HCT116 (cell line): ENCODE results near the gene TMEM145.

Experiments
- CEBPB ChIP-seq: IDR thresholded peaks from 2 replicates; pipeline ENCODE4 v1.6.1; 2012; ENCODE audit warnings: low read depth
- CTCF ChIP-seq, 3 experiments: fragments of 200-600 bp in 1 of 3; sonication (generic) in 1 of 3; IDR thresholded peaks in 2 of 3; conservative IDR thresholded peaks in 1 of 3; 2 replicates each; pipeline ENCODE4 v1.5.1; 2012 to 2017; ENCODE audit warnings: low read depth in 2 of 3, low read length in 2 of 3, antibody characterized with exemption in 1 of 3, borderline replicate concordance in 1 of 3, control low read depth in 1 of 3, mild to moderate bottlenecking in 1 of 3, mixed read lengths in 1 of 3, mixed run types in 1 of 3, moderate library complexity in 1 of 3; ENCODE audit not compliant: insufficient read depth in 1 of 3
- EGR1 ChIP-seq: IDR thresholded peaks from 2 replicates; pipeline ENCODE4 v1.6.1; 2012; ENCODE audit warnings: low read depth
- ELF1 ChIP-seq: IDR thresholded peaks from 2 replicates; pipeline ENCODE4 v1.6.1; 2012; ENCODE audit warnings: low read depth, borderline replicate concordance
- EZH2 ChIP-seq: fragments of 200-600 bp; sonication (generic); IDR thresholded peaks from 2 replicates; pipeline ENCODE4 v1.6.1; 2017; ENCODE audit warnings: antibody characterized with exemption, mixed run types
- MAX ChIP-seq: IDR thresholded peaks from 2 replicates; pipeline ENCODE4 v1.6.1; 2012
- POLR2A ChIP-seq: IDR thresholded peaks from 2 replicates; pipeline ENCODE4 v1.7.0; 2011; ENCODE audit warnings: borderline replicate concordance; ENCODE audit not compliant: insufficient read depth, insufficient read length; ENCODE audit errors: extremely low read depth
- POLR2AphosphoS5 ChIP-seq: IDR thresholded peaks from 2 replicates; pipeline ENCODE4 v1.6.1; 2011; ENCODE audit warnings: mild to moderate bottlenecking, low read depth, low read length, moderate library complexity
- RAD21 ChIP-seq: IDR thresholded peaks from 2 replicates; pipeline ENCODE4 v1.6.1; 2012; ENCODE audit warnings: low read depth, mild to moderate bottlenecking
- REST ChIP-seq: IDR thresholded peaks from 2 replicates; pipeline ENCODE4 v1.6.1; 2012; ENCODE audit warnings: low read depth
- TCF7L2 ChIP-seq: IDR thresholded peaks from 2 replicates; pipeline ENCODE4 v1.7.0; 2011; ENCODE audit warnings: borderline replicate concordance, inconsistent platforms; ENCODE audit not compliant: insufficient read depth, insufficient read length; ENCODE audit errors: extremely low read depth
- YY1 ChIP-seq: IDR thresholded peaks from 2 replicates; pipeline ENCODE4 v1.6.1; 2011; ENCODE audit warnings: low read length, low read depth, moderate library complexity, mild to moderate bottlenecking; ENCODE audit not compliant: insufficient replicate concordance; ENCODE audit errors: extremely low read depth
- ZBTB33 ChIP-seq: IDR thresholded peaks from 2 replicates; pipeline ENCODE4 v1.6.1; 2011; ENCODE audit warnings: mild to moderate bottlenecking, low read length, moderate library complexity; ENCODE audit not compliant: insufficient replicate concordance; ENCODE audit errors: extremely low read depth

- TF ChIP-seq MAX = no peak
- no peak for TF ChIP-seq CTCF (IDR thresholded peaks at IDR 0.05 in 2 of 3, conservative IDR thresholded peaks at IDR 0.05 in 1 of 3; ENCODE audit: borderline replicate concordance in 1 of 3, insufficient read depth in 1 of 3, low read depth in 2 of 3, low read length in 2 of 3)
- no peak for TF ChIP-seq EZH2
- no peak for TF ChIP-seq ZBTB33
- TF ChIP-seq RAD21 = no peak
- TF ChIP-seq TCF7L2 = no peak
- TF ChIP-seq POLR2A = no peak
- no peak for TF ChIP-seq CEBPB
- TF ChIP-seq ELF1 = no peak
- no peak for TF ChIP-seq EGR1
- TF ChIP-seq REST = no peak
- TF ChIP-seq POLR2AphosphoS5 = no peak
- TF ChIP-seq YY1 = no peak
These were observed 49.2 kb downstream of the TMEM145 start for GRCh38 chr19:42362342-42362741.
